Loucy (cell line): Measurements from ENCODE around the gene ACTR3C.

Source experiments
- EZH2phosphoT487 ChIP-seq: fragments of 200-600 bp; IDR thresholded peaks from 2 replicates; pipeline ENCODE4 v1.6.1; 2018; ENCODE audit warnings: antibody characterized with exemption, mild to moderate bottlenecking, moderate library complexity, borderline replicate concordance
- TF ChIP-seq, protein P1 (sequence below): fragments of 200-600 bp; sonication (generic); conservative IDR thresholded peaks from 2 replicates; pipeline ENCODE4 v1.5.1; 2014; ENCODE audit warnings: mild to moderate bottlenecking, antibody characterized with exemption, low read length

DNA sequence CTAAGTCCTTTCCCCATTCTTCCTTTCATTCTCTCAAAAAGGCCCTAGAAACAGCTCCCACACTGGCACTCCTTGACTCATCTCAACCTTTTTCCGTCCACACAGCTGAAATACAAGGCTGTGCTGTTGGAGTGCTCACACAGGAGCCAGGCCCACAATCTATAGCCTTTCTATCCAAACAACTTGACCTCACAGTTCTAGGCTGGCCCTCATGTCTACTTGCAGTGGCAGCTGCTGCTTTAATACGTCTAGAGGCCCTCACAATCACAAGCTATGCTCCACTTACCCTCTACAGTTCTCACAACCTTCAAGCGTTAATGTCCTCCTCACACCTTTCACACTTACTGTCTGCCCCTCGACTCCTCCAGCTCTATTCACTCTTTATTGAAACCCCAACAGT lies 12.2 kb downstream of the ACTR3C start:
- TF ChIP-seq, protein P1, sequence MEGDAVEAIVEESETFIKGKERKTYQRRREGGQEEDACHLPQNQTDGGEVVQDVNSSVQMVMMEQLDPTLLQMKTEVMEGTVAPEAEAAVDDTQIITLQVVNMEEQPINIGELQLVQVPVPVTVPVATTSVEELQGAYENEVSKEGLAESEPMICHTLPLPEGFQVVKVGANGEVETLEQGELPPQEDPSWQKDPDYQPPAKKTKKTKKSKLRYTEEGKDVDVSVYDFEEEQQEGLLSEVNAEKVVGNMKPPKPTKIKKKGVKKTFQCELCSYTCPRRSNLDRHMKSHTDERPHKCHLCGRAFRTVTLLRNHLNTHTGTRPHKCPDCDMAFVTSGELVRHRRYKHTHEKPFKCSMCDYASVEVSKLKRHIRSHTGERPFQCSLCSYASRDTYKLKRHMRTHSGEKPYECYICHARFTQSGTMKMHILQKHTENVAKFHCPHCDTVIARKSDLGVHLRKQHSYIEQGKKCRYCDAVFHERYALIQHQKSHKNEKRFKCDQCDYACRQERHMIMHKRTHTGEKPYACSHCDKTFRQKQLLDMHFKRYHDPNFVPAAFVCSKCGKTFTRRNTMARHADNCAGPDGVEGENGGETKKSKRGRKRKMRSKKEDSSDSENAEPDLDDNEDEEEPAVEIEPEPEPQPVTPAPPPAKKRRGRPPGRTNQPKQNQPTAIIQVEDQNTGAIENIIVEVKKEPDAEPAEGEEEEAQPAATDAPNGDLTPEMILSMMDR, result no peak
- TF ChIP-seq EZH2phosphoT487, result no peak
